AG09309 (cell line): Measurements from ENCODE around the gene CD74.

Source experiments
- DNase-seq: peaks from one replicate; pipeline ENCODE4 v3.0.0-alpha.2; 2010; ENCODE audit warnings: low read depth
- H3K4me3 ChIP-seq: 2 replicates; pipeline ENCODE4 v1.5.1; 2011; ENCODE audit warnings: mild to moderate bottlenecking, low read depth, low read length, moderate library complexity; ENCODE audit not compliant: control insufficient read depth
- CTCF ChIP-seq: IDR thresholded peaks from 2 replicates; pipeline ENCODE4 v1.5.1; 2011; ENCODE audit warnings: mild to moderate bottlenecking, low read depth, low read length, inconsistent platforms; ENCODE audit not compliant: insufficient read depth, control insufficient read depth; ENCODE audit errors: missing control alignments

Gene CD74

DNA sequence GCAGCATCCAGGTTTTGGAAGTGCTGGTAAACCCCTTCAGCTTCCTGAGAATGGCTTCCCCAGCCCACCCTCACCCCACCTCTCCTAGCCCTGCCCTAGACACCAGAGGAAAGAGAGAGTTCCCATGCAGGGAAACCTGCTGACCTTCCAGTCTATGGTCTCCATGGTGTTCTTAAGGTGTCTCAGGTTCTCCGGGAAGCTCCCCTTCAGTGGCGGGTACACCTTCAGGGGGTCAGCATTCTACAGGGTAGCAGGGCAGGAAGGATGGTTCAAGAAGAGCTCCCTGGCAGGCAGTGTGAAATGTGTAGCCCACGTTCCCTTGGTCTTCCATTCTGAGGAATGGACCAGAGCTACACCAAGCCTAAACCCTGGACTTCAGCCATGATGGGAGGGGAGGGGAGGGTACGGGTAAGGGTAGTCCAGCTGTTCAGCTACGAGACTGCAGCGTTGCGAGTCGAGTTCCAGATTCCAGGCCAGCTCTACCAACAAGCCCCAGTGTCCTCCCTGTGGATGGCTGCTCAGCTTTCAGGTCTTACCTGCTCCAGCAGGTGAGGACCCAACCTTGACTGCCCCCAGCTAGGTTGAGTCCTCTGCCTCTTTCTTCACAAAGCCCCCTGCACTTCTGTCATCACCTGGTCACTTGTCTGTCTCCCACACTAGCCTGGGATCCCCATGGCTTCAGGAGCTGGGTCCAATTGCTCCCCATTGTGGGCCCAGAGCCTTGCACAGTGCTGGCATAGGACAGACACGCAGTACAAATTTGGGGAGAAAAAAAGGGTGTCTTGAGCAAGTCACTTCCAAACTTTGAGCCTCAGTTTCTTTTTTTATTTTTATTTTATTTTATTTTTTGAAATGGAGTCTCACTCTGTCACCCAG, 7.5 kb downstream of the CD74 start:
- no peak overlapping the region for H3K4me3 ChIP-seq
- TF ChIP-seq CTCF = no peak
- DNase-seq = no peak

- no peak for TF ChIP-seq CTCF
- DNase-seq = no peak
- no peak overlapping the region for H3K4me3 ChIP-seq
Measured at GRCh38 chr5:150404535-150404934, 8.2 kb downstream of the CD74 start.

- no peak overlapping the region for H3K4me3 ChIP-seq
- no peak for TF ChIP-seq CTCF
Measured at GRCh38 chr5:150404121-150404520, 8.6 kb downstream of the CD74 start.

GRCh38 chr5:150402901-150403342, 9.8 kb downstream of the CD74 start:
- DNase-seq = no peak
- no peak overlapping the region for H3K4me3 ChIP-seq
- no peak for TF ChIP-seq CTCF

More at GRCh38 chr5:150404121-150404520, 8.6 kb downstream of the CD74 start:
- no peak for DNase-seq

GRCh38 chr5:150402229-150402773, 10.4 kb downstream of the CD74 start:
- no peak for DNase-seq
- H3K4me3 ChIP-seq = no peak overlapping the region
- no peak for TF ChIP-seq CTCF

GRCh38 chr5:150401376-150402228, 11.1 kb downstream of the CD74 start:
- DNase-seq = no peak
- H3K4me3 ChIP-seq = no peak overlapping the region
- TF ChIP-seq CTCF = no peak
